Lower leg skin (tissue), 4 donors: ENCODE results near the gene WDR18. TPM values are rescaled to one million over a fixed set of nuclear protein-coding genes. Genes with fewer than 3 reads are reported as not detected.

ENCODE experiments used
- DNase-seq, 2 donors: peaks; one replicate each; pipeline ENCODE4 v3.0.0-alpha.2; 2019; ENCODE audit warnings: low spot score in 2 of 2
- H3K4me3 ChIP-seq: fragments of 200-600 bp; sonication (generic); 2 replicates; pipeline ENCODE4 v1.5.1; 2017; ENCODE audit warnings: mild to moderate bottlenecking, low read depth; ENCODE audit not compliant: poor library complexity, severe bottlenecking
- POLR2A ChIP-seq, 2 donors: fragments of 450-650 bp; IDR thresholded peaks; one replicate each; pipeline ENCODE4 v1.6.1; 2016 to 2017; ENCODE audit warnings: antibody characterized with exemption in 2 of 2, mild to moderate bottlenecking in 1 of 2, moderate library complexity in 1 of 2
- WGBS, 2 donors: methylation state at CpG; one replicate each; pipeline ENCODE4 v1.1.5; 2018; 5-methylcytosine and 5-hydroxymethylcytosine counted together
- intact Hi-C: fragments of 100-400 bp; cut with DNase I; formaldehyde crosslinking; loops from one replicate; pipeline ENCODE4 v1.15.0; 2023; ENCODE audit warnings: low total_unique reads
- total RNA-seq, 4 donors: library from RNA; depleted of rRNA; stranded (reverse); fragments of >200 nt; gene quantifications; one replicate each; pipeline ENCODE4 v1.1.0, GENCODE V29; 2016
- TF ChIP-seq, protein P1 (sequence below), 3 donors: fragments of 450-650 bp; IDR thresholded peaks; one replicate each; pipeline ENCODE4 v1.5.1; 2016; ENCODE audit warnings: antibody characterized with exemption in 3 of 3, mild to moderate bottlenecking in 3 of 3, moderate library complexity in 2 of 3

WDR18 gene
- total RNA-seq, 4 donors from 2014 or later = 29.0 to 66.9 (median 39.9) TPM

DNA sequence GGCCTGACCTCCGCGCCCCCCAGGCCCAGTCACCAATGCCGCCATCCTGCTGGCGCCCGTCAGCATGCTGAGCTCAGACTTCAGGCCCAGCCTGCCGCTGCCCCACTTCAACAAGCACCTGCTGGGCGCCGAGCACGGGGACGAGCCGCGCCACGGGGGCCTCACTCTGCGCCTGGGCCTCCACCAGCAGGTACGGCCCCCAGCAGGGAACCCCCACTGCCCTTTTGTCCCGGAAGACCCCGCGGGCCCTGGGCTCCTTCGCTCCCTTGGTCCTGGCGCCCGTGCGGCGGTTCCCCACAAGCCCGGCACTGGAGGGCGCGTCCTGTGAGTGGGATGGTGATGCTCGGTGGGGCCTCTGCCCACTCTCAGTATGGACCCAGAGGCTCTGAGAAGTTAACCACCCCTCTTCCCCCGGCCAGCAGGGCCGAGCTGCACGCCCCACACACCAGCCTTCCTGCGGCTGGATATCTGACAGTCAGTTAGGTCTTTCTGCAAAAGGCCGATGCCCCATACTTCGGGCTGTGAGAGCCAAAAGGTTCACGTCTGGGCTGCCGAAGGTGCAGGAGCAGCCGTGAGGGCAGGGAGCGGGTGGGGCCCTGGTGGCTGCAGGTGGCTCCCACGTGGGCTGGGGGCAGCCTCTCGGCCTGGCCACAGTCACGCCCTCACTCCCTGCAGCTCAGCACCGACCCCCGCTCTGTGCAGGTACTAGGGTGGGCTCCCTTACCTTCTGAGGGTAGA lies 8.0 kb downstream of the WDR18 start:
- 93% methylated on average over 25 to 41 of the region's 42 CpGs for WGBS, 2 donors
- no peak overlapping the region for H3K4me3 ChIP-seq
- intact Hi-C loops = no loop called here
- TF ChIP-seq, protein P1, sequence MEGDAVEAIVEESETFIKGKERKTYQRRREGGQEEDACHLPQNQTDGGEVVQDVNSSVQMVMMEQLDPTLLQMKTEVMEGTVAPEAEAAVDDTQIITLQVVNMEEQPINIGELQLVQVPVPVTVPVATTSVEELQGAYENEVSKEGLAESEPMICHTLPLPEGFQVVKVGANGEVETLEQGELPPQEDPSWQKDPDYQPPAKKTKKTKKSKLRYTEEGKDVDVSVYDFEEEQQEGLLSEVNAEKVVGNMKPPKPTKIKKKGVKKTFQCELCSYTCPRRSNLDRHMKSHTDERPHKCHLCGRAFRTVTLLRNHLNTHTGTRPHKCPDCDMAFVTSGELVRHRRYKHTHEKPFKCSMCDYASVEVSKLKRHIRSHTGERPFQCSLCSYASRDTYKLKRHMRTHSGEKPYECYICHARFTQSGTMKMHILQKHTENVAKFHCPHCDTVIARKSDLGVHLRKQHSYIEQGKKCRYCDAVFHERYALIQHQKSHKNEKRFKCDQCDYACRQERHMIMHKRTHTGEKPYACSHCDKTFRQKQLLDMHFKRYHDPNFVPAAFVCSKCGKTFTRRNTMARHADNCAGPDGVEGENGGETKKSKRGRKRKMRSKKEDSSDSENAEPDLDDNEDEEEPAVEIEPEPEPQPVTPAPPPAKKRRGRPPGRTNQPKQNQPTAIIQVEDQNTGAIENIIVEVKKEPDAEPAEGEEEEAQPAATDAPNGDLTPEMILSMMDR (IDR thresholded peaks at IDR 0.05) = no peak
- TF ChIP-seq POLR2A (IDR thresholded peaks at IDR 0.05) = no peak
- DNase-seq = no peak

DNA sequence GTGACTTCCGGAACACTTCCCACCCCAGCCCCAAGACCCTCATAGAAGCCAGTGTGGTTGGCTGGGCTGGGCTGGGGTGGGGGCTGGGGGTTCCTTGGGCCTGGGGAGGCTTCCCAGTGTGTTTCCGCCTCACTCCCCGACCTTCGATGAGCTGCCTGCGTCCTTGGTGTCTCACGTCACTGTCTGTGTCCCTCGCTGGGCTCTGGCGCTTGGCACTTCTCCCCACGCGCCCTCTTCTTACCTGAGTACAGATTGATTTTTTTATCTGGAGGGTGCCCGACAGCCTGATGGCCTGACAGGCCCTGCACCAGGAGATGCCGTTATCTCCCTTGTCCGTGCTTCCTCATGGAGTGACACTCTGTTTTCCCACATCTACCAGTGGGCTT lies 8.5 kb downstream of the WDR18 start:
- 94 to 96% methylated on average over 13 of the region's 13 CpGs for WGBS, 2 donors
- TF ChIP-seq, protein P1 (IDR thresholded peaks at IDR 0.05) = no peak
- TF ChIP-seq POLR2A (IDR thresholded peaks at IDR 0.05) = no peak
- DNase-seq = no peak
- H3K4me3 ChIP-seq = no peak overlapping the region
- intact Hi-C loops = no loop called here

DNA sequence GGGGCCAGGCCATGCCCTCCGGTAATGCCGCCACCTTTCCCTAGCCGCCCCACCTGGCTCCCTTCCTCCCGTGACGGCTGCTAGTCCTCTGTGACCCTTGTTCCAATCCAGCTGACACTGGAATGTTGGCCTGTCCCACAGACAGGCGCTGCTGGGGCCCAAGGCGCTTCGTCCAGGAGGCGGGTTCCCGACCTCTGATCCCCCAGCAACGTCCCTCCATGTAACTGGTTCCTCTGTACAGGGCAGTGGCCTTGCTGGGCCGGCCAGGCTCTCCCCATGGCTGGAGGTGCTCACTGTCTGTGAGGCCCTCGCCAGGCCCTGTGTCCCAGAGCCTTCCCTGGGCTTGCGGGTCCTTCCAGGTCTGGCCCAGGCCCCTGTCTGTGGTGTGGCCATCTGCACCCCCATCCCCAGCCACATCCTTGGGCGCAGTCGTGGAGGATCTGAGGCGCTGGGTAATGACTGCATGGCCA lies 9.3 kb downstream of the WDR18 start:
- no peak for TF ChIP-seq POLR2A (IDR thresholded peaks at IDR 0.05)
- TF ChIP-seq, protein P1 (IDR thresholded peaks at IDR 0.05) = no peak
- H3K4me3 ChIP-seq = no peak overlapping the region
- DNase-seq = no peak
- intact Hi-C loops = no loop called here
- WGBS, 2 donors = 90 to 92% methylated on average over 12 to 17 of the region's 17 CpGs

DNA sequence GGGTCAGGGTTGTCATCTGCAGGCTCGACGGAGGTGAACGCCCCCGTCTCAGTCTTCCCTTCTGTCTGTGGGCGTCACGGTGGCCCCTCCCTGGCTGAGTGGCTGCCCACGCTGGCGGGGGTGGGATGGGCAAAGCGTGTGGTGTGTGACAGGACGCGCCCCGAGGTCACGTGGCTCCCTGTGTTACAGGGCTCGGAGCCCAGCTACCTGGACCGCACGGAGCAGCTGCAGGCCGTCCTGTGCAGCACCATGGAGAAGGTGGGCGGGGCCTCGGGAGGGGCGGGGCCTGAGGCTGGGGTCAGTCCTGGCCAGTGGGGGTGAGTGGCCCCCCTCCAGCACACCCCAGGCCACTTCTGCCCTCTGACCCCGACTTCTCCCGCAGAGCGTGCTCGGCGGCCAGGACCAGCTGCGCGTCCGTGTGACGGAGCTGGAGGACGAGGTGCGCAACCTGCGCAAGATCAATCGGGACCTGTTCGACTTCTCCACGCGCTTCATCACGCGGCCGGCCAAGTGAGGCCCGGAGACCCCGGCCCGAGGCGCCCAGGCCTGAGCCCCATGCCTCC lies 9.8 kb downstream of the WDR18 start:
- 84 to 91% methylated on average over 24 to 43 of the region's 43 CpGs for WGBS, 2 donors
- TF ChIP-seq, protein P1 (IDR thresholded peaks at IDR 0.05) = no peak
- no peak for TF ChIP-seq POLR2A (IDR thresholded peaks at IDR 0.05)
- no peak for DNase-seq
- no peak overlapping the region for H3K4me3 ChIP-seq
- intact Hi-C loops = no loop called here

DNA sequence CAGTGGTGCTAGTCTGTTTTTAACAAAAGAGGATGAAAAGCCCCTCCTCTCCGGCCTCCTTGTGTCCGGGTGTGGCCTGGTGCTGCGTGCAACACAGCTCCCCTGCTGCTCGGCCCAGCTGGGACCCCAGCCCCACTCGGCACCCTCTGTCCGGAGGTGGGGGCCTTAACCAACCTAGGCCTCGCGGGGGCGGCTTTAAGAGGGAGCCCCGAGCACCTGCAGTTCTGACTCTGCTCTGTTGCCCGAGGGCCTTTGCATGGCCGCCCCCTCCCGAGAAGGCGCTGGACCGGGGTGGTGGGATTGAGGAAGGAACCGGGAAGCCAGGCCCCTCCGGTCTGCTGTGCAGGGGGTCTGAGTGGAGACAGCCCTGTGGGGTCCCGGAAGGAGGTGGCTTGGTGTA lies 10.4 kb downstream of the WDR18 start:
- H3K4me3 ChIP-seq = no peak overlapping the region
- 86 to 88% methylated on average over 13 to 17 of the region's 18 CpGs for WGBS, 2 donors
- no peak for TF ChIP-seq POLR2A (IDR thresholded peaks at IDR 0.05)
- TF ChIP-seq, protein P1 (IDR thresholded peaks at IDR 0.05) = no peak
- DNase-seq = no peak
- intact Hi-C loops = no loop called here
